OCI-M2 (cell line): ENCODE results near the gene DAPK1.

Source experiments
- DNase-seq: peaks from one replicate; lab custom pipeline; 2025; ENCODE audit not compliant: unreplicated experiment; lab: John Stamatoyannopoulos, UW

The DAPK1 gene

DNA sequence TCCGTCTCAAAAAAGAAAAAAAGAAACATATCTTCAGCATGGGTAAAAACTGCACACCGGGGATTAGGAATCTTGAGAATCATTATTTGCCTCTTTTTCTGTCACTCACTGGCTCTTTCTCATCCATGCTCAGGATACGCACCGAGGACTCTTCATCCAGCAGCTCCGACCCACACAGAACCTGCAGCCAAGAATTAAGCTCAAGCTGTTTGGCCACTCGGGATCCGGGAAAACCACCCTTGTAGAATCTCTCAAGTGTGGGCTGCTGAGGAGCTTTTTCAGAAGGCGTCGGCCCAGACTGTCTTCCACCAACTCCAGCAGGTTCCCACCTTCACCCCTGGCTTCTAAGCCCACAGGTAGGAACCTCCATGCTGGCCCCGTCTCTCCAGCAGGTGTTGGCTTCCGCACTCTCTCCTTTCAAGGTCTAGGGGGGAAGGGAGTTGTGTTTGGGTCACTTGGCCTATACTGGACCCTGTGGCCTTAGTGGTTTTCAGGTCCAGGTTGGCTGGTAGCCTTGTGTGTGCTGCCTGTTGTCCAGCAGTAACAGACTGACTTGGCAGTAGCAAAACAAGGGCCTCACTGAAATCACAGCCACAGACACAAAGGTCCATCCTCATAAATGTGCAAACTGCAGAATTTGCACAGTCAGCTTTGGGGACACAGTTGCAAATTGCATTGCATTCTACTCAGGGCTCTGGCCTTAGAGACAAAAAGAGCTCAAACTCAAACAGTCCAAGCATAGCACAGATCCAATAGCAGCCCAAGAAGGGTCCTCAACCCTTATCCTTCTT is 183.8 kb downstream of the DAPK1 start:
- no peak for DNase-seq

DNA sequence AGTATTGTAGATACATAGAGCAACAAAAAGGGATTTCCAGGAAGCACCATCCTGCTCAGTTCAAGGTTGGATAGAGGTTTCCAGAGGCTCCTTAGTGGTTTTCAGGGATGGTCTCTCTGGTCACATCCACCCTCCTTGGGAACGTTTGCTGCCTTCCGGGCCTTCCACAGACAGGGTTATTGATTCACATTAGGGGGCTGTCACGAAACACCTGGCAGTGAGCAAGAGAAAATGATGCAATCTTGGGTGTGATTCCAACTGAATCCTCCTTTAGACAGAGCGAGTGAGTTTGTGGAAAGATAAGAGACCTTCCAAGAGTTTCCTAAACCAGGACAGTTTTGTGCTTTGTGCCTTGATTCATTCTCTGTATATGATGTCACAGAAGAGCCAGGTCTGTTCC is 184.4 kb downstream of the DAPK1 start:
- no peak for DNase-seq

DNA sequence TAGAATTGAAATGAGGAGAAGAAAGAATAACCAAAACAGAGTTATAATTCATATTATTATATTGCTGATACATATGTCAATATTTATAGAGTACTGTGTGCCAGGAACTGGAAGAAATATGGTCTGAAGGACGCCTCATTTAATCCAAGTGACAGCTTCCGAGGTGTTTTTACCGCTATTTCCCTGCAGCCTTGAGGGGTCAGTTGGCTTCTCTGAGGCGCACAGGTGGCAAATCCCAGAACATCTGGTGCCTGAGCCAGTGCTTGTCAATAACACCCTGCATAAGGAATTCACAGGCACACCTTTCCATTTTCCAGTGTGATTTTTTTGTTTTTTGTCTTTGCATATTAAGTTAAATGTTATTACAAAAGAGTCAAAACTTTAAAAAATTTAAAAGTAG is 185.0 kb downstream of the DAPK1 start:
- no peak for DNase-seq

DNA sequence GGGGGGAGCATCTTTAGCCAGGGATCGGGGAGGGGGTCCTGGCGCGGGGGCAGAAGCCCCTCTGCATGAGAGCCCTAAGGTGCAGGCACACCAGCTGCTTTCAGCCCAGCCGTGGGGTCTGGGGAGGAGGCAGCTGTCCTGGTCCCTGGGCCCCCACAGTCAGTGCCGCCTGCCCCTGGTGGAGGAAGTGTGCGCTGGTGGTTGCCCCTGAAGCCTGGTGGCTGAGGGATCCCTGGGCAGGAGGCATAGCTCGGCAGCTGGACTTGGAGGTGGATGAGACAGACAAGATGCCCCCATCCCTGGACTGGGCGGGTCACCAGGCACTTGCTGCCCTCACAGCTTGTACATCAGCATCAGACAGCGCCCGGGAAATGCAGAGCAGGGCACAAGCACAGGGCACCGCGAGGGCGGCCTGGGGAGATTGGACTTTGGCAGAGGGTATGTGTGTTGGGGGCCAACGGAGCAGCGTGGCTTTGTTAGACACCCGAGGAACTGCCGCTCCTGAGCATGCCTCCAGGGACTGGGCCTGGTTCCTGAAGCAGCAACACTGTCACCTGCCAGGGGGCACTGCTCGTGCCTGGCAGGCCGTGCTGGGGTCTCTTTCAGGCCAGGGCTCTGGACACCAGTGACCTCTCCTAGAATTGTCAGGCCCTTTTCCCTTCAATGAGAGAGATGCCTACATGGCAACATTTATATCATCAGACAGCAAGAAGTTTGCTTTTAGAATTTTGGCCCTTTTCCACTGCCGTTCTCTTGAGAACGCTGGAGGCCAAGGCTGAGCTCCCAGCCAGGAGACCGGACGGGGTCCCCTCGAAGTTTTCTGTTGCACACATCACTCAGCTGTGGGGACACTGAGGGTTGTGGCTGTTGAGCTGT is 186.3 kb downstream of the DAPK1 start:
- no peak for DNase-seq

DNA sequence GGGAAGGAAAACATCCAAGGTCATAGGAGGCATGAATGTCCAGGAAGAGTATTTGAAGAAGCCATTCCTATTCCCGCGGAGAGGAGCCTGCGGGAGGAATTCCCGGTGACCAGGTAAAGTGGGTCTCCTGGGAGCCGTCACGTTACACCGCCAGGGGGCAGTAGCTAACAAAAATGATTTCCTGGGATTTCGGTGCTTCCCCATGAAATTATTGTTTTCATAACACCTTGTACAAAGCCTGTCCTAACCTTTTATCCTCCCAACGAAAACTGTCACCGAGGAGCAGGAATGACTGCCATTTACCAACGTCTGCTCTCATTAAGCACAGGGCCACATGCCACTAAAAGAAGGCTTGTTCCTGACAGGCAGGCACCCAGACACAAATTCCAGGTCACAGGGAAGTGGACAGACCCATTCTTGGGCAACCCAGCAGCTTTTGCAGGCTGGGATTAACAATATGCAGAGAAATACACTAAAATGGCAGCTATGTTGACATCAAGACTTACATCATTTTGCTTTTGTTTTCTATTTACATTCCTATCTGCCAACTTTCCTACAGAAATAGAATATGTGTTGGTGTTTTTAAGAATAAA is 187.1 kb downstream of the DAPK1 start:
- DNase-seq, result no peak

DNA sequence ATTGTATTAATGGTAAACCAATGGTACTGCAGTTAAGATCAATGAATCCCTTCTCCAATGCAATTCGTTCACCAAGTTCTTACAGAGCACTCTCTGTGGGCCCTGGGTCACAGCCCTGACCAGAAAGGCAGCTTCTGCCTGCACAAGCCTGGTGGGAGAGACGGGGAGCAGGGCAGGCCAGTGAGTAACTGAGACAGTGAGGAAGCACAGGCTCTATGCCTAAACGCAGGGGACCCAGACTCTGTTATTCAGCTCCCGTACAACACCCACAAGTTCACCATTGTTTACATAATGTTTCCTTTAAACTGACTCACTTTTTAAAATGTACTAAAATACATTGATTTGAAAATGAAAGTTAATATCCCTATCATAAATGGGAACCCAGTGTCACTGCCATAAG is 187.8 kb downstream of the DAPK1 start:
- DNase-seq, result no peak

DNA sequence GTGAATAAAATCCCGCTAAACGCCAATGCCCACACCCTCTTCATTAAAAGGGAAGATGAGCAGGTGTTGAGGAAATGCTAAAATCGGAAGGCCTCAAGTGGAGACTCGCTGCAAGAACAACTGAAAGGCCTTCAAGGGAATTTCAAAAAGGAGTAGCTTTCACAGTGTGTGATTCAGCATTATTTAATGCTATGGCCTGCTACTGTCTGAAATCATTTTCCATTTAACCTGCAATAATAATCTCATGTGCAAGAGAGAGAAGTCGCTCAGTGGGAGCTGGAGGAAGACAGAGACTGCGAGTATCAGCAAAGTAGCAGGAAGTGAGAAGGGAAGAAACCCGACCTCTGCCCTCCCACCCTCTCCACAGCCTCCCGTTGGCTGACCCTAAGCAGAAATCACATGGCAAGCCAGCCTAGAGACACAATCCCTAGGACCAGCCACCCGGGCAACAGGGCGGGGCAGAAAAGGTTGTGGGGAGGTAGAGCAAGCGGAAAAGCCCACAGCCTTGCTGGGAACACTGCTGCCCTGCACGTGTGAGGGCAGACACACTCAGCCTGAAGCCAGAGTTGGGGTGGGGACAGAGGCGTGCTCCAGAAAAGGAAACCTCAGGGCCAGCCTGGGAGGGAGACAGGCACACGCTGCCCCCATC is 188.3 kb downstream of the DAPK1 start:
- DNase-seq, result no peak

DNA sequence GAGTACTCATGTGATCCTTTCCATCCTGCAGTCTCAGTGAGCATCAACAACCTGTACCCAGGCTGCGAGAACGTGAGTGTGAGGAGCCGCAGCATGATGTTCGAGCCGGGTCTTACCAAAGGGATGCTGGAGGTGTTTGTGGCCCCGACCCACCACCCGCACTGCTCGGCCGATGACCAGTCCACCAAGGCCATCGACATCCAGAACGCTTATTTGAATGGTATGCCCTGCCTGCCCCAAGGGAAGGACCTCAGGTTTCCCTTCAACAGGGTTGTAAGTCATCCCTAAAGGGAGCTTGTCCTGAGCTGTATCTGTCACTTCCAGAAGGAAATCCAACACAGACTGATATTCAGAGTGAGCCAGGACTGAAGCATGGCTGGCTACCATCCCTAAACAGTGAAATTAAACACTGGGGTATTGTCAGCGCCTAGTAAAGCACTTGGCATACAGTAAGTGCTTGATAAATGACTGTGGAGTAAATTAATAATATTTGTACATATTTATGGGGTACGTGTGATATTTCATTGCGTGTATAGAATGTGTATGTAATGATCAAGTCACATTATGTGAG is 188.9 kb downstream of the DAPK1 start:
- DNase-seq, result no peak

DNA sequence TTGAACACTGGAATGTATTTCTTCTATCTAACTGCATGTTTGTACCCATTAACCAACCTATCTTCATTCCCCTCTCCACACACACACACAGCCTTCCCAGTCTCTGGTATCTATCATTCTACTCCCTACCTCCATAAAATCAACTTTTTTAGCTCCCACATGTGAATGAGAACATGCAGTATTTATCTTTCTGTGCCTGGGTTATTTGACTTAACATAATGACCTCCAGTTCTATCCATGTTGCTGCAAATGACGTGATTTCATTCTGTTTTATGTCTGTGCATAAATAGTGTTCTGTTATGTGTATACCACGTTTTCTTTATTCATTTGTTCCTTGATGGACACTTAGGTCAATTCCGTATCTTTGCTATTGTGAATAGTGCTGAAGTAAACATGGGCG is 189.5 kb downstream of the DAPK1 start:
- no peak for DNase-seq

DNA sequence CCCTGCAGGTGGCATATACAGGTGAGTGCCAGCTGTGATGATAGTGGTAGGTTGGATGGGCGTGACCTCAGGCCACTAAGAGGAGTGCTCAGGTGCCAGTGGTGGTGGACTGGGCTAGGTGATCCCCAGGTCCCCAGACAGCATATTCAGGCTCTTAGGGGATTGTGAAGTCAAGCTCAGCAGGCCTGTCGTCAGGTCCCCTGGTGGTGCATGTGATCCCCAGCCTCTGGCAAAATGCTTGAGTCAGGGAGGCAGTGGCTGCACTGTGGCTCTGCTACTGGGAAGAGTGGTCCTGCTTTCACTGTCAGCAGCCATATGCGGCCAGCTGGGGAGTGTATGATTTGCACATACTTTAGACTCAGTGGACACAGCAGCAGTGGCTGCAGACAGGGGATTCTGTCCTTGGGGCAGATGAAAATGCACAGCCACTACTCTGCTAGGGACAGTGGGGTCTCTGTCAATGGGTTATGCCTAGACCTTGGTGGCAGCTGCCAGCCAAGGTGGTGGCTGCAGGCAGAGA is 196.6 kb downstream of the DAPK1 start:
- no peak for DNase-seq

DNA sequence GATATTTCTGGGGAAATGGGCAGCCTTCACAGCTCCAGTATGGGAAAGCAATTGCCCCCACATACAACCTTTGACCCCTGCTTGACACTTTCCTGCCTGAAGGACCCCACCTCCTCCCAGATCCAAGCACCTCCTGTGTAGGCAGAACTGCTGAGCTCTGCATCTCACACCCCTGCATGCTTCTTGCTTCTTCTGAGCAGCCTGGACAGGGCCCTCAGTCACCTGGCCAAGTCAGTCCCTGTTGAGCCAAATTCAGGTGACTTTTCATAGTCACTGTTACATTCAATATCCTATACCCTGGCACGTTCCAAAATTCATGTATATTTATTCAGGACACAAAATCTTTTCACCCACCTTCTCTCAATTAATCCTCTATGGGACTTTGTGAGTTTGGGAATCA is 197.9 kb downstream of the DAPK1 start:
- DNase-seq, result no peak

DNA sequence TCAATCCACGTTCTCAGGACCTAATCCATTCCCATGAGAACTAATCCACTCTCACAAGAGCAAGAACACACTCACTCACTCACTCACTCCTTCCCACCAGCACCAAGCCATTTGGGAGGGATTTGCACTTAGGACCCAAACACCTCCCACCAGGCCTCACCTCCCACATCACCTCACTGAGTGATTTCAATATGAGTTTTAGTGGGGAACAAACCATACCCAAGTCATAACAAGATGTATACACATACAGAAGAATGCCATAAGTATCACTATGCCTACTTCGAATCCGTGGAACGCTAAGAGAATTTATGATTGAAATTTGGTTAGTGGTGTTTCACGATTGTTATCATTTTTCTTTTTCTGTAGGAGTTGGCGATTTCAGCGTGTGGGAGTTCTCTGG is 199.0 kb downstream of the DAPK1 start:
- DNase-seq, result no peak

DNA sequence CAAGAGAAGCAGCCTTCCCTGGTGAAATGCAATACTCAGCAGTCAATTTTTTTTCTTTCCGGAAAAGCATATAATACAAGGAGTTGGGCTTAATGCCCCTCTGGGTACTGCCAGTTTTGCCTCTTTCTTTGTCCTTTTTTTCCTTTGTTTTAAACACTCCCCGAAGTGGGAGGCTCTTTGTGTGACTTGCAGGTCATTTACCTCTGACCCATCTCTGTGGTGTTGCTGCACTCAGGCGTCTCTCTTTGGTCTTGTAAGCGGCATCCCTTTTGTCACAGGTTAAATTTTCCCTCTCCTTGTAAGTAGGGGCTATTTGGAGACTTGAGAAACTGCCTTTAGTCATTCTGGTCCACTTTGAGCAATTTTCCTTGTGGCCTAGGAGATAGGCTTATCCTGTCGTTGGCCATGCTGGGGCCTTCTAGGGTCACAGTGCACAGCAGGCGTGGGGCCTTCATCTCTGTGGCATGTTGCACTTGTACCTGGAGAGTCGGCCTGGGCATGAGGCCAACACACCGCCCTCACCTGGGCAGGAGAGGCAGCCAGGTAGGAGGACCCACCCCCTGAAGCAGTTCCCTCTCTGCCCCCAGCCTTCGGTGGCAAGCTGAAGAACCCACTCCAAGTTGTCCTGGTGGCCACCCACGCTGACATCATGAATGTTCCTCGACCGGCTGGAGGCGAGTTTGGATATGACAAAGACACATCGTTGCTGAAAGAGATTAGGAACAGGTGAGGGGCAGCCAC is 200.6 kb downstream of the DAPK1 start:
- DNase-seq, result no peak

DNA sequence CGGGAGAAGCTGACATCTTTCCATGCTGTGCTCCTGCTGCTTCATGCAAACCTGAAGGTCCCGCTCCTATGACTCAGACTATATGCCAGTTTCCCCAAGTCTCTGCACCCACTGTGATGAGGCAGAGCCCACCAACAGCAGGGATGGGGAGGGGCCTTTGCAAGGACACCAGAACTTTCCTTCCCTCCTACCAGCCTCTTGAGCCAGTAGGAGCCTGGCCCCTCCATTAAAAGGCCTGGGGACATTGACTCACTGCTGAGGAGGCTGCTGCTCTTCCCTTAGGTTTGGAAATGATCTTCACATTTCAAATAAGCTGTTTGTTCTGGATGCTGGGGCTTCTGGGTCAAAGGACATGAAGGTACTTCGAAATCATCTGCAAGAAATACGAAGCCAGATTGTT is 202.2 kb downstream of the DAPK1 start:
- DNase-seq, result no peak

DNA sequence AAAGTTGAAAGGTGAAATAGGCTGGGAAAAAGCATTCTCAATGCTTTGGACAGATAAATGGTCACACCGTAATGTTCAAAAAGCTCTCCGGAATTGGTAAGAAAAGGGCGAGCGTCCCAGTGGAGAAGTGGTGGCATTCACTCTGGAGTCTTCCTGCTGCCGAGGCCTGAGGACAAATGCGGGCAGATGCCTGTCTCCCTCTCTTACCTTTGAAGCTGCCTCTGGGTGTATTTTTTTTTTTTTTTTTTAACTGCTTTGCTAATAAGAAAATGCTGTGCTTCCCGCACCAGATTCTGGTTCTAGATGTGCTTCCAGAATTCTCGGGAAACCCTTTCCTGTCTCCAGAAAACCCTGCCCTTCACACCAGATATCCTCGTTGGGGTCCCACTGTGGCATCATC is 203.8 kb downstream of the DAPK1 start:
- no peak for DNase-seq

DNA sequence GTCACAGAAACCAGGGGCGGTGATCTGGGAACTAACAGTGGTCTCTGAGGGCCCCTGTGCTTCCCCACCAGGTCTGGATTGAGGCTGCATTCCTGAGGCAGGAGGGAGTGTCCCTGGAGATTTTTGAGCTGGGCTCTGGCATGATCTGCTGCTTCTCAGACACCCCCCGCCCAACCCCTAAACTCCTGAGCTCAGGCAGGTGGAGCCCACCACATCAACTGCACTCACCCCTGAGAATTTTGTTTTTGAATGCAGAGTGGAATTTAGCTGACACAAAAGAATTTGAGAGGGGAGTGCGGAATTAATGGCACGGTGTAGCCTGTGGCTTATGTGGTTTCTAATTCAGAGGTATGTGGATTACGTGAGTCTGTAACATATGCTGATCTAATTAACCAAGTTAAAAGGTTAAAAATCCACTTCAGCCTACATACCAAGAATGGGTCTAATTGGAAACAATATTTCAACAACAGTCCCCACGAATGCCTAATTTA is 204.3 kb downstream of the DAPK1 start:
- DNase-seq, result no peak

DNA sequence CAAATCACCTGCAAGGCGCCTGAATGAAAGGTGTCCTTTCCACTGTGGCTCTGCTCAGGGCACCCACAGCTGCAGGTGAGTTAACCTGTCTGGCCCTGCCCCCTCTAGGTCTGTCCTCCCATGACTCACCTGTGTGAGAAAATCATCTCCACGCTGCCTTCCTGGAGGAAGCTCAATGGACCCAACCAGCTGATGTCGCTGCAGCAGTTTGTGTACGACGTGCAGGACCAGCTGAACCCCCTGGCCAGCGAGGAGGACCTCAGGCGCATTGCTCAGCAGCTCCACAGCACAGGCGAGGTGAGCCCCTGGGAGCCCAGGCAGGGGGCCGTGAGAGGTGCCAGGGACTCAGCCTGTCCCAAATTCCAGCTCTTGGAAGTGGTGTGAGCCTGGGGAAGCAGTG is 205.3 kb downstream of the DAPK1 start:
- no peak for DNase-seq

DNA sequence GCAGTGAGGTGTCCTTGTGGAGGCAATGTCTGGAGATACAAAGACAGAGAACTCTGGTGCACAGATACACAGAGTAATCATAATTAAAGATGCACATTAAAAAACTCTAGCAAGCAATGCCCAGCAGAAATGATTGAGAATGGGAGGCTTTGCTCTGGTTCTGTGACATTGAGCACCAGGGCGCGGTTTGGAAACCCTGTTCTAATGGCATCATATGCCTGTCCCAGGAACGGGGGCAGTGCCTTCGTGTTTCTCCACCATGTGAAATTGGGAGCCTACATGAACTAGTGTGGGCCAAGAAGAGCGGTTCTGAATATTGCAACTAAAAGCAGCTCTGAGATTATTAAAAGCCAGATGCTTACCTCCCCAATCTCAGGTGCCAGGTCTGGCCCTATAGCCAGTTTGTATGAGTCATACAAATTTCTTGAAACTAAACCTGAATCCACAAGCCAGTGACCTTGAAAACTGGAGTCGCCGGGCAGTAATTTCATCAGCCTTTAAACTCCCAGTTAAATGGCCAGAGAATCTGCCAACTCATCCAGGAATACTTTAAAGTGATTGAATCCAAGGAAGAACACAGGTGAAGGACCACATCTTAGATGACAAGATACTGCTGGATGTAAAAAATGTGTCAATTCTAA is 206.1 kb downstream of the DAPK1 start:
- no peak for DNase-seq

DNA sequence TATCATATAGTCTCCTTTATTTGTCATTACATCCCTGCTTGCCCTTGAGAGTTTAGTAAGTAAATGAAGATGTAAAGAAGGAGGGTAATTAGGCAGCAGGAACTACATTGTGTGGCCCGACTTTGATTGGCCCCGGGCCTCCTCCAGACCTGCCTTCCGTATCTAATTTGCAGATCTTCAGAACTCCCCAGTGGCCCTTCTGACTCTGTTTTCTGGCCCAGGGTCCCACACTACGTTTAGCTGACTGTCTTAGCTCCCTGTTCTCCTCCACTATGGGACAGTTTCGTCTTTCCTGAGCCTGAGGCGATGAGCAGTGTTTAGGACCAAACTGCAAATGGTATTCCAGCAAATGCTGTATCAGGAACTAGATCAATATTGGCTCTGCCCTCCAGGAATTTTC is 206.7 kb downstream of the DAPK1 start:
- no peak for DNase-seq
